ENCODE results near the gene SHTN1.

GRCh38 chr10:117000580-117000979, 4.4 kb downstream of the SHTN1 start:
- TF ChIP-seq POLR2A (IDR thresholded peaks at IDR 0.05) (no peak), EP300 (IDR thresholded peaks at IDR 0.05) (no peak)

Data from suprapubic skin (tissue), 2 donors.